ENCODE data around the gene TMEM121B.

GRCh38 chr22:17161991-17162390 is 40.8 kb upstream of the TMEM121B start:
- no peak for TF ChIP-seq CTCF (conservative IDR thresholded peaks at IDR 0.05)
- TF ChIP-seq ZFX (IDR thresholded peaks at IDR 0.05): no peak

Data from C4-2B (cell line).